Measurements from ENCODE around the gene MYOG.

The MYOG gene

GRCh38 chr1:203057911-203058675 is 27.7 kb downstream of the MYOG start:
- Mint-ChIP-seq H3K4me1 (ENCODE audit: low read depth) (no peaks in the 10 kb centered on the region), H3K9me3 (no peaks in the 10 kb centered on the region), H3K27me3 (ENCODE audit: low read depth) (no peaks in the 10 kb centered on the region), H3K27ac (no peak overlapping the region), H3K36me3 (ENCODE audit: low read depth) (peaks cover 6% of the 10 kb centered on the region), H3K4me3 (no peak overlapping the region)
- DNase-seq (ENCODE audit: low spot score), result no peak

GRCh38 chr1:203056516-203056915 is 29.3 kb downstream of the MYOG start:
- Mint-ChIP-seq H3K36me3 (ENCODE audit: low read depth) (peaks cover 6% of the 10 kb centered on the region), H3K4me3 (no peak overlapping the region), H3K4me1 (ENCODE audit: low read depth) (no peaks in the 10 kb centered on the region), H3K9me3 (no peaks in the 10 kb centered on the region), H3K27me3 (ENCODE audit: low read depth) (no peaks in the 10 kb centered on the region), H3K27ac (no peak overlapping the region)
- DNase-seq (ENCODE audit: low spot score), result no peak

- no peak overlapping the region for H3K4me3 Mint-ChIP-seq
Measured at GRCh38 chr1:203056012-203056411, 29.8 kb downstream of the MYOG start.

GRCh38 chr1:203055161-203055799 is 30.5 kb downstream of the MYOG start:
- H3K27me3 Mint-ChIP-seq (ENCODE audit: low read depth), result no peaks in the 10 kb centered on the region
- peaks cover 6% of the 10 kb centered on the region for H3K36me3 Mint-ChIP-seq (ENCODE audit: low read depth)
- no peak overlapping the region for H3K27ac Mint-ChIP-seq
- H3K4me1 Mint-ChIP-seq (ENCODE audit: low read depth), result no peaks in the 10 kb centered on the region
- H3K4me3 Mint-ChIP-seq, result no peak overlapping the region
- DNase-seq (ENCODE audit: low spot score), result no peak
- no peaks in the 10 kb centered on the region for H3K9me3 Mint-ChIP-seq

More at GRCh38 chr1:203056012-203056411, 29.8 kb downstream of the MYOG start:
- Mint-ChIP-seq H3K9me3 (no peaks in the 10 kb centered on the region), H3K4me1 (ENCODE audit: low read depth) (no peaks in the 10 kb centered on the region), H3K27ac (no peak overlapping the region), H3K27me3 (ENCODE audit: low read depth) (no peaks in the 10 kb centered on the region), H3K36me3 (ENCODE audit: low read depth) (peaks cover 6% of the 10 kb centered on the region)
- no peak for DNase-seq (ENCODE audit: low spot score)

GRCh38 chr1:203054642-203055041 is 31.2 kb downstream of the MYOG start:
- no peaks in the 10 kb centered on the region for H3K4me1 Mint-ChIP-seq (ENCODE audit: low read depth)
- H3K27ac Mint-ChIP-seq, result no peak overlapping the region
- no peak for DNase-seq (ENCODE audit: low spot score)
- H3K36me3 Mint-ChIP-seq (ENCODE audit: low read depth), result peaks cover 6% of the 10 kb centered on the region
- H3K27me3 Mint-ChIP-seq (ENCODE audit: low read depth), result no peaks in the 10 kb centered on the region
- no peak overlapping the region for H3K4me3 Mint-ChIP-seq
- no peaks in the 10 kb centered on the region for H3K9me3 Mint-ChIP-seq

- Mint-ChIP-seq H3K4me1 (ENCODE audit: low read depth) (no peaks in the 10 kb centered on the region), H3K27ac (no peak overlapping the region), H3K27me3 (ENCODE audit: low read depth) (no peaks in the 10 kb centered on the region), H3K9me3 (no peaks in the 10 kb centered on the region), H3K4me3 (no peak overlapping the region), H3K36me3 (ENCODE audit: low read depth) (peaks cover 6% of the 10 kb centered on the region)
- DNase-seq (ENCODE audit: low spot score), result no peak
Measured at GRCh38 chr1:203054184-203054583, 31.6 kb downstream of the MYOG start.

GRCh38 chr1:203052601-203053000 is 33.2 kb downstream of the MYOG start:
- Mint-ChIP-seq H3K27me3 (ENCODE audit: low read depth) (no peaks in the 10 kb centered on the region), H3K36me3 (ENCODE audit: low read depth) (peaks cover 6% of the 10 kb centered on the region), H3K9me3 (no peaks in the 10 kb centered on the region), H3K4me1 (ENCODE audit: low read depth) (no peaks in the 10 kb centered on the region), H3K4me3 (no peak overlapping the region), H3K27ac (no peak overlapping the region)
- no peak for DNase-seq (ENCODE audit: low spot score)

DNA sequence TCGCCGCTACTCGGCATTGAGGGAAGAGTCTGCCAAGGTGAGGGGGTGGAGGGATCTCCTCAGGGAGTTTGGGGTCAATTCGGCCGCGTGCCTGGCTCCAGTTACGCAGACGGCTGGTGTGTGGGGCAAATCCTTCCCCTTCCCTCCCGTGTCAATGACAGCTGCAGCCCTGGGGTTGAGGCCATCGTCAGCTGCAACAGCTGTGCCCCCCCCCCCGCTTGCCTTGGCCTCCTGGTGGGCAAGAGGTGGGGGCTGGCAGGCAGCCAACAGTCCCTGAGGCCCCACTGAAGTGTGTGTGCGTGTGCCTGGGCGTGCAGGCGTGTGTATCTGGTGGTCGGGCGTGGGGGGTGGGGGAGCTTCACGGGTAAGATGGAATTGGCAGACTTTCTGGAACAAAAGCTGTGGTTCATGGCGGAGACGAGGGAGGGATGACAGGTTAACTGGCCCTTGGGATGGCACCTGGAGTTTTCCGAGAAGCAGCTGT is 33.9 kb downstream of the MYOG start:
- Mint-ChIP-seq H3K4me1 (ENCODE audit: low read depth) (no peaks in the 10 kb centered on the region), H3K27ac (no peak overlapping the region), H3K9me3 (no peaks in the 10 kb centered on the region), H3K4me3 (no peak overlapping the region), H3K27me3 (ENCODE audit: low read depth) (no peaks in the 10 kb centered on the region), H3K36me3 (ENCODE audit: low read depth) (peaks cover 6% of the 10 kb centered on the region)
- no peak for DNase-seq (ENCODE audit: low spot score)

DNA sequence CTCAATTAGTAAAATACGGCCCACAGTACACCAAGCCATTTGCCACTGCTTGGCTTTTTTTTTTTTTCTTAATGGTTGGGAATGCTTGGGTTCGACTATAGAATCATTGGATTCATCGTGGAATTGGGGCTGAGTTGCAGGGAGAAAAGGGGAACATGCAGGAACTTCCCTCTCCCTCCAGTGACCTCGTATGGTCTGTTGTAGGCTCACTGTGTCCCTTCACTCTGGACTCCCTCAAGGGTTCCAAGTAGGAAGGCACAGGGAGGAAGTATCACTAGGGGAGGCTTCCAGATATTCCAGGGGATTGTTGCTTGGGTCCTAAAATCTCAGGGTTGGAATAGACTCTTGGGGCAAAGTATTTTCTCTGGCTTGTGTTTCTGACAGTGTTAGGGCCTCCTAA is 35.0 kb downstream of the MYOG start:
- Mint-ChIP-seq H3K27ac (no peak overlapping the region), H3K36me3 (ENCODE audit: low read depth) (peaks cover 3% of the 10 kb centered on the region), H3K4me1 (ENCODE audit: low read depth) (no peaks in the 10 kb centered on the region), H3K9me3 (no peaks in the 10 kb centered on the region), H3K27me3 (ENCODE audit: low read depth) (no peaks in the 10 kb centered on the region), H3K4me3 (no peak overlapping the region)
- DNase-seq (ENCODE audit: low spot score), result no peak

DNA sequence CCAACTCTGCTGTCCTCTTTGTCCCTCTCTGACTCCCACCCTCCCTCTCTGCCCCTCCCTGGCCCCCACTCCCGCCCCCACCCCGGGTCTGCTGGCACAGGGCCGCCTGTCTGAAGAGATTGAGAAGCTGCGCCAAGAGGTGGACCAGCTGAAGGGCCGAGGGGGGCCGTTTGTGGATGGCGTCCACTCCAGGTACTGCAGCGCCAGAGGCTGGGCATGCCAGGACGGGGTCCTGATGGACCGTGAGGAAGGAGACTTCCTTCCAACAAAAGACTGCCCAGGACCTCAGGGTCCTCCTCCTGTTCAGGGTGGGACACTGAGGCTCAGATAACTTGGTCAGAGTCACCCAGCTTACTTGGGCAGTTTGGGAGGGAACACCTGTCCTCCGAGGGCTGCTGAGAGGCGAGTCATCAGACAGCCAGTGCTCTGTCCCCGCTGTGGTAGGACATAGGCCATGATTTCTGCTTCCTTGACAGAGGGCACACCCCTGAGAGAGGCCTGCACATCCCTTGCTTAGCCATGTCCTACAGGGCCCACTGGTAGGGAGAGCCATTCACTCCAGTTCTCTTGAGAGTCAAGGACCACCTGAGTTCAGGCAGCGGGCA is 36.1 kb downstream of the MYOG start:
- no peak for DNase-seq (ENCODE audit: low spot score)

DNA sequence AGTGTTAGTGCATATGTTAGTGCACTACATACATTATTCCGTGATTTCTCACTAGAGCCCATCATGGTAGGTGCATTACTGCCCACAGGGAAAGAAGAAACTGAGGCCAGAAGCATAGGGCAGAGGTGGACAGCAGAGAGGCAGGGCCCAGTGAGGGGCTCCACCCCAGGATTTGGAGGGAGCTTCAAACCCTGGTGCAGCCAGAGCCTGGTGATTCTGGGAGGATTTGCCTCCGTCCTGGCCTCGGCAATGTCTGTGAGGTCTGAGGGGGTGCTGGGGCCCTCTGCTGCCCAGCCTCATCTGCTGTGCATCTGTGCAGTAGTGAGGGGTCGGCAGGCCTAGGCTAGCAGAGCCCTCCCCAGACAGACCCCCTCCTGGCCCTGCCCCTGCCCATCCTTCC is 36.7 kb downstream of the MYOG start:
- no peaks in the 10 kb centered on the region for H3K9me3 Mint-ChIP-seq
- H3K4me1 Mint-ChIP-seq (ENCODE audit: low read depth), result no peaks in the 10 kb centered on the region
- H3K27ac Mint-ChIP-seq, result no peak overlapping the region
- no peak for DNase-seq (ENCODE audit: low spot score)
- H3K36me3 Mint-ChIP-seq (ENCODE audit: low read depth), result peaks cover 2% of the 10 kb centered on the region
- H3K27me3 Mint-ChIP-seq (ENCODE audit: low read depth), result no peaks in the 10 kb centered on the region
- H3K4me3 Mint-ChIP-seq, result no peak overlapping the region

More for the DNA sequence above, 36.1 kb downstream of the MYOG start:
- no peaks in the 10 kb centered on the region for H3K27me3 Mint-ChIP-seq (ENCODE audit: low read depth)
- peaks cover 2% of the 10 kb centered on the region for H3K36me3 Mint-ChIP-seq (ENCODE audit: low read depth)
- H3K27ac Mint-ChIP-seq, result no peak overlapping the region
- no peak overlapping the region for H3K4me3 Mint-ChIP-seq
- H3K9me3 Mint-ChIP-seq, result no peaks in the 10 kb centered on the region
- H3K4me1 Mint-ChIP-seq (ENCODE audit: low read depth), result no peaks in the 10 kb centered on the region

- H3K27ac Mint-ChIP-seq, result no peak overlapping the region
- no peaks in the 10 kb centered on the region for H3K4me1 Mint-ChIP-seq (ENCODE audit: low read depth)
- H3K4me3 Mint-ChIP-seq, result no peak overlapping the region
- peaks cover 2% of the 10 kb centered on the region for H3K36me3 Mint-ChIP-seq (ENCODE audit: low read depth)
- no peaks in the 10 kb centered on the region for H3K27me3 Mint-ChIP-seq (ENCODE audit: low read depth)
- no peak for DNase-seq (ENCODE audit: low spot score)
- no peaks in the 10 kb centered on the region for H3K9me3 Mint-ChIP-seq
Measured at GRCh38 chr1:203048555-203049051, 37.2 kb downstream of the MYOG start.

DNA sequence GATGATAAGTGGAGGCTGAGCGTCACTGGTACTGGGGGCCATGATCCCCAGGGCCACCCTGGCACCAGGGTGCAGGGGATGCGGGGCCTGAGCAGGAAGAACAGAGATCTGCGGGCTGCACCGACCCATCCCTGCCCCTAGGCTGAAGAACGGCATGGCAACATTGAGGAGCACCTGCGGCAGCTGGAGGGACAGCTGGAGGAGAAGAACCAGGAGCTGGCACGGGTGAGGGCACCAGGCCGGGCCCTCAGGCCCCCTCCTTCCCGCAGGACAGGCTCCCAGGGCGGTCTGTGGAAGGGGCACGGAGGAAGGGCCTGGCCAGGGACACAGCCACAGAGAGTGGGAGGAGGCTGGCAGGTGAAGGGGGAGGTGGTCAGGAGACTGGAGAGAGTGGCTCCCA is 37.7 kb downstream of the MYOG start:
- no peak for DNase-seq (ENCODE audit: low spot score)
- Mint-ChIP-seq H3K27ac (no peak overlapping the region), H3K27me3 (ENCODE audit: low read depth) (no peaks in the 10 kb centered on the region), H3K9me3 (no peaks in the 10 kb centered on the region), H3K4me3 (no peak overlapping the region), H3K36me3 (ENCODE audit: low read depth) (peaks cover 3% of the 10 kb centered on the region), H3K4me1 (ENCODE audit: low read depth) (no peaks in the 10 kb centered on the region)

DNA sequence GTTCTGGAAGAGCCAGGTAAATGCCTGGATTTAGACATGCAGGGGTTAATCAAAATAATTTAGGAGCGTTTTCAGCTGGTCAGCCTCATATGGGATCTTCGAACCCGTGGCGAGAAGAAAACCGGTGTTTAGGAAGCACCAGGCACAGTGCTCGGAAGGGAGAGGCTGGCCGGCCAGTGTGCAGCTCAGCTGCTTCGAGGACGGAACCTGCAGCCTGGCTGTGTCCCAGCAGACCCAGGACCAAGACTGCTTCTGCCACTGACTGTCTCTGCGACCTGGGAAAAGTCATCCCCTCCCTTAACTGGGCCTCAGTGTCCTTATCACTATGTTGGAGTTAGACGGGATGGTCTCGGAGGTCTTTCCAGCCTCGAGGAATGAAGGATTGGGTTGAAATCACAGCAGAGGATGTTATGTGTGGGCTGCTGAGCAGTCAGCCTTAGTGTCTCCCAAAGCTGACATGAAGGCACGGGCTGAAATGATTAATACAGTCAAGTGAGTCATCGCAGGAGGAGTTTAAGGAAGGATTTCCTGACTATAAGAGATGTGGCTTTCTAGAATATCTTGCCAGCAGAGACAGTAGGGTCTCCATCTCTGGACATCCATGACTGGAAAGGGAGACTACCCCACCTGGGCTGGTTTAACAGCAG is 38.7 kb downstream of the MYOG start:
- peaks cover 5% of the 10 kb centered on the region for H3K36me3 Mint-ChIP-seq (ENCODE audit: low read depth)
- H3K27ac Mint-ChIP-seq, result no peak overlapping the region
- no peak overlapping the region for H3K4me3 Mint-ChIP-seq
- H3K9me3 Mint-ChIP-seq, result no peaks in the 10 kb centered on the region
- DNase-seq (ENCODE audit: low spot score), result no peak
- no peaks in the 10 kb centered on the region for H3K27me3 Mint-ChIP-seq (ENCODE audit: low read depth)
- no peaks in the 10 kb centered on the region for H3K4me1 Mint-ChIP-seq (ENCODE audit: low read depth)

Data from T-helper 2 cell treated with Interferon-gamma antibody and Interleukin-4, amounts not matched to agents 5 μg/mL and 100 μg/mL, for 36 hours (primary cell).